MG63 (cell line): ENCODE results near the gene PLPP7. TPM values are rescaled to one million over a fixed set of nuclear protein-coding genes. Genes with fewer than 3 reads are reported as not detected.
"Not testable (repeated sequence)": the region's sequence is repeated elsewhere in the genome, so short reads cannot be mapped to it uniquely, and the experiment has no call there.

Experiments
- DNase-seq: peaks from one replicate; pipeline ENCODE4 v3.0.0-alpha.2; 2020
- H3K27me3 ChIP-seq: fragments of 250-450 bp; sonication (Bioruptor Pico); 2 replicates; pipeline ENCODE4 v1.5.1; 2020; ENCODE audit warnings: mild to moderate bottlenecking, moderate library complexity
- H3K36me3 ChIP-seq: fragments of 250-450 bp; sonication (Bioruptor Pico); 2 replicates; pipeline ENCODE4 v1.5.1; 2020; ENCODE audit warnings: mild to moderate bottlenecking, moderate library complexity
- H3K4me3 ChIP-seq: fragments of 250-450 bp; sonication (Bioruptor Pico); 2 replicates; pipeline ENCODE4 v1.5.1; 2020; ENCODE audit warnings: mild to moderate bottlenecking, moderate library complexity
- H3K9me3 ChIP-seq: fragments of 250-450 bp; sonication (Bioruptor Pico); 2 replicates; pipeline ENCODE4 v1.5.1; 2020; ENCODE audit warnings: mild to moderate bottlenecking, moderate library complexity
- total RNA-seq: library from RNA; depleted of rRNA; stranded (reverse); fragments of >200 nt; shearing (Covaris generic); gene quantifications from 2 replicates; pipeline ENCODE4 v1.2.3, GENCODE V29; 2014; ENCODE audit warnings: low replicate concordance; rRNA removed

Gene PLPP7
- total RNA-seq = 8.1 and 16.3 TPM in 2 replicates

DNA sequence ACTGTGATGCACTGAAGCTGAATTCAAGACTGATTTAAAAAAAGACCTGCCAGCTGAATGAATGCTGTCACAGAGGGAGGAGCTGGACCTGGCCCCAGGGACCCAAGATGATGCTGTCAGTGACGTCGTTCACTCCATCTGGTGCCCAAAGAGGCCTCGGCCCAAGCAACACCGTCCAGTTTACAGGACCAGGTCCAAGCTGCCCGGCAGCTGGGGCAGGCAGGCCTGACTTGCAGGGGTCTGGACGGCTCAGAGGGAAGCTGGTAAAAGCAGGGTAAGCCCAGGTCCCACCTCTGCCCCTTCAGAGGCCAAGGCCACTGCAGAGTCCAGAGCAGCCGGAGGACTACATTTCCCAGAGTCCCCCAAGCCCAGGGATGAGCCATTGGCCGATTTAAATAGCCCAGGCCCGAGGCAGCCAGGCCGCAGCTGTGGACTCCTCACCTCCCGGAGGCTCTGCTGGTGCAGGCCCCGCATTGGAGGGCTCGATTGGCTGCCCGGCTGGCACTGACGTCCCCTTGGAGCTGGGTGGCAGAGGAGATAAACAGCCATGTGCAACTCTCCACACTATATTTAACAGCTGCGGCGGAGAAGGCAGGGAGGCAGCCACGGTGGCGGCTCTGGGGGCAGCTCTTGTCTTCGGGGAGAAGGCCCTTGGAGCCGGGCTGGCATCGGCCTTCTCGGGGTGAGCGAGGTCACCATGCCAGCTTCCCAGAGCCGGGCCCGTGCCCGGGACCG lies at the start of gene PLPP7:
PLPP7 (plus strand) TSS at position 423 of the 735 bp plus-strand sequence; CDS start at position 698, 275 bp downstream.
- Histone ChIP-seq H3K27me3 (no peaks in the 10 kb centered on the region), H3K36me3 (no peaks in the 10 kb centered on the region), H3K4me3 (peak within 1 kb of the TSS; percentile 56), H3K9me3 (no peaks in the 10 kb centered on the region)
- peak; percentile 79 for DNase-seq

DNA sequence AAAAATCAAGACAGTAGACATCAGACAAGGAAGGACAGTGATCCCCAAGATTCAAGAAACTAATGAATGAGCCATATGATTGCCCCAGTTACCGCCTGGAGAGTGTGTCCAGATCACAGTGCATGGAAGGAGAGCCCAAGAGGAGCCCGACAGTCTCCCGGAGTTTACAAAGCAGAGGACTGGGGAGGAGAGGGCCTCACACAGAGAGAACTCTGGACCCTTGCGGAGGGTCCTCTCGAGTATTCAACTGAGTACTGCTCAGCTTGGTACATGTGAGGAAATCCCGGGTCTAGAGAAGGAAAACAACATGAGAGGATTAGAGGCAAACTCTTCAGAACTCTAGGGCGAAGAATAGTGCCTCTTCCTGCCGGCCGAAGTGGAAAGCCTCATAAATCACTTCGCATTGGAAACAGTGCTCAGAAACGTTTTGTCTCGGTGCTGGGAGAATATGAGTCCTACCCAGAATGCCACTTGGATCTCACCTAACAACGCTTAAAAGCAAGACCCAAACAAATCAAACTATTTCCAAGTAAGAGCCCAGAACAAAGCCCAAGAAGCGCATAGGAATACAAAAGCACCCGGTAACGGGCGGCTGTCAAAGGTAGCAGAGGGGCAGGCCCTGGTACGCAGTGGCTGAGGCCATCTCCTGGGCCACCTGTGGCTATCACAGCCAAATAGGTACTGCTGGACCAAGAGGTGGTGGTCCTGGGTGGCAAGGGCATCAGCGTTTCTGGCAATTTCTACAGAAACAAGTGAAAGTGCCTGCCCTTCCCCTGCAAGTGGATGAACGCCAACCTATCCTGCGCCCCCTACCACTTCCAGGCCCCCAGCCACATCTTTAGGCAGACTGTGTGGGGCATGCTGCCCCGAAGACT lies 49.2 kb upstream of the PLPP7 start:
- Histone ChIP-seq H3K4me3 (no peak overlapping the region), H3K36me3 (peaks cover 2% of the 10 kb centered on the region; the same call in 1 of the 2 replicates), H3K27me3 (no peaks in the 10 kb centered on the region), H3K9me3 (no peaks in the 10 kb centered on the region; the same call in 1 of the 2 replicates)
- no peak for DNase-seq

DNA sequence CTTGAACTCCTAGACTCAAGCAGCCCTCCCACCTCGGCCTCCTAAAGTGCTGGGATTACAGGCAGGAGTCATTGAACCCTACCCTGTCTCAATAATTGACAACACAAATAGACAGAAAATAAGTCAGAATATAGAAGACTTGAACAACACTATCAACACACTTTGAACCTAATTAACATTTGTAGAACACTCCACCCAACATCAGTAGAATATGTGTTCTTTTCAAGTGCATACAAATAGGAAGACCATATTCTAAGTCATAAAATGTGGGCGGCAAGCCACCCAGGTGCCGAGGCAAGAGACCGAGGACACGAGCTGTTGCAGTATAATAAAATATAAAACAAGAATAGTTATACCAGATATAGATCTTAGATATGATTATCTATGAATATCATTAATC lies 45.2 kb upstream of the PLPP7 start:
- H3K27me3 ChIP-seq, H3K9me3 ChIP-seq, H3K36me3 ChIP-seq, DNase-seq, H3K4me3 ChIP-seq: not testable (repeated sequence)

DNA sequence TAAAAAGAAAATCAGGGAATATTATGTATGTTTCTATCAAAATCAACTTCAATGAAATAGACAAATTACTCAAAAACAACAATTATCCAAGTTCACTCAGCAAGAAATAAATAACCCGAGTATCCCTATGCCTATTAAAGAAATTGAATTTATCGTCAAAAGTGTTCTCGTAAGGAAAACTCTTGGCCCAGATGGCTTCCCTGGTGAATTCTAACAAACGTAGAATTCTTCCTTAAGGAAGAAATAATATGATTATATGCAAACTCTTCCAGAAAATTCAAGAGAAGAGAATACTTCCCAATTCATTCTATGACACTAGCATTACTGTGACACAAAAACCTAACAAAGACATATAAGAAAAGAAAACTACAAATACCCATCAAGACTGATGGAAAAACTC lies 42.9 kb upstream of the PLPP7 start:
- Histone ChIP-seq H3K9me3 (no peaks in the 10 kb centered on the region; the same call in 1 of the 2 replicates), H3K27me3 (no peaks in the 10 kb centered on the region; the same call in 1 of the 2 replicates), H3K36me3 (no peaks in the 10 kb centered on the region), H3K4me3 (no peak overlapping the region)
- no peak for DNase-seq

DNA sequence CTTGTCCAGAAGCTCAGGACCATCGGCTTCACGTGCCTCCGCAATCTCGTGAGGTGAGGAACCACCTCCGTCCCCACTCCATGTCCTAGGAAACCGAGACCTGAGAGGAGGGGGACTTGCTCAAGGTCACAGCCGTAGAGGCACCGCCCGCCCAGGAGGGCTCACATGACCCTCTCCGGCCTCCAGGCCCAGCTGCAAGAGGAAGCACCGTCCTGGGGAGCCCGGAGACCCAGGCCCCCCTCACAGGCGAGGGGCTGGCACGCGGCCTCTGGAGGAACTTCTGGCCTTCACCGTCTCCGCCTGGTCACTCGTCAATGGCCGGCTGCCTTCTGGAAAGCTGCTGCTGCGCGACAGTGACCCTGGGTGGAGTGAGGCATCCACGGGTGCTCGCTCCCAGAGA lies 37.4 kb upstream of the PLPP7 start:
- no peak for DNase-seq
- Histone ChIP-seq H3K4me3 (no peak overlapping the region), H3K36me3 (no peaks in the 10 kb centered on the region), H3K27me3 (no peaks in the 10 kb centered on the region; the same call in 1 of the 2 replicates), H3K9me3 (no peaks in the 10 kb centered on the region)

DNA sequence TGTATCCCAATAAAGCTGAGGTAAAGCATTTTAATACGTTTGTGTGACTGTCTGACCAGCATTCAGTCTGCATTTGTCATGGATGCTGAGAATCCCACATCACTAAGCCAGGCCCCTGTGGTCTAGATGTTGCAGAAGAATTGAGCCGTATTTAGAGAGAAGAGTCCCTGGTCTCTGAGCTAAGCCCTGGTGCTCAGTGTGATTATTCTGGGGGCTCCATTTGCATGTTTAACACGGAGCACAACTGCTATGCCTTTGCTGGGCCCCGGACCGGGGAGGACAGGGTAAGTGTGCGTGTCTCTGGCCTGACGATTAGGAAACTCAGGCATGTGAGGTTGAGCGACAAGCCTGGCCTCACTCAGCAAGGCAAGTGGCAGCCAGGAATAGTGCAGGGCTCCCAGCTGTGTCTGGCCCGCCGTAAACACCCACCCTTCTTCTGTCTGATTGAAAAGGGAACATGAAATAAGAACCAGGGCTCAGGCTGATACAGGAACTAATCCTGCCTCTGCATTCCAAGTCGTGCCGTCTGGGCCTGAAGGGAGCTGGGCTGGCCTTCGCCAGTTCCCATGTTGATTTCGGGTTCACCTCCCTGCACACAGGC lies 35.5 kb upstream of the PLPP7 start:
- Histone ChIP-seq H3K9me3 (no peaks in the 10 kb centered on the region), H3K27me3 (no peaks in the 10 kb centered on the region), H3K36me3 (no peaks in the 10 kb centered on the region), H3K4me3 (no peak overlapping the region)
- DNase-seq = no peak

DNA sequence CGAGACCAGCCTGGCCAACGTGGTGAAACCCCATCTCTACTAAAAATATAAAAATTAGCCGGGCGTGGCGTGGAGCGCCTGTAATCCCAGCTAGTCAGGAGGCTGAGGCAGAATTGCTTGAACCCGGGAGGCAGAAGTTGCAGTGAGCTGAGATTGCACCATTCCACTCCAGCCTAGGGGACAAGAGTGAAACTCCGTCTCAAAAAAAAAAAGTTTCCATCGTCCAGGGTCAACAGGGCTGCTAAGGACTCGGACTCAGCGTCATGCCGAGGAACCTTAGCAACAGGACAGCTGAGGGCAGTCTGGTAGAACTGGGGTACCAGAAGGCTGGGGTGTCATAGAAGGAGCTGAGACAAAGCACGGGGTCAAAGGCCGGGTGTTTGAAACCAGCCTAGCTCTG lies 34.9 kb upstream of the PLPP7 start:
- Histone ChIP-seq H3K4me3 (no peak overlapping the region), H3K27me3 (no peaks in the 10 kb centered on the region), H3K36me3 (no peaks in the 10 kb centered on the region), H3K9me3 (no peaks in the 10 kb centered on the region)
- no peak for DNase-seq

DNA sequence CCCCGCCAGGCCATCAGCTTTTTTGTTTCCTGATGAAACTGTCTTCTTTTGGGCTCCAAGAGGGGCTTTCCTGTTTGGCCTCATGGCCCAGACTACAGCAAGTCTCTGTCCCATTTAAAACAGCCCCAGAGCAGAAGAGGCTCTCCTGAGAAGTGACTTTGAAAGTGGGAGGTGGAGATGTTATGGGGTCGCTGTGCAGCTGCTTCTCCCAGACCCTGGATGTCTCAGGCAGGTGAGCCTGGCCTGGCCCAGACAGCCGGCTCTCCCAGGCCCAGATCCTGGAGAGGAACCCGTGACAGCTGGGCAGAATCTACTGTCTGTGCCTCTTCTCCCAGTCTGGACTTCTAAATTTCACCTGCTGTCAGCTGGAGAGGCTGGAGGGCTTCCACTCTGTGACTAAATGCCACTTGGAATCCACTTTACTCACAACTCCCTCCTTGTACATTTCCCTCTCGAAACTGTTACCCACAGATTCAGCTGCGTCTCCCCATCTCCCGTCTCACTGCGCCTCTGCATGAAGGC lies 33.8 kb upstream of the PLPP7 start:
- no peaks in the 10 kb centered on the region for H3K36me3 ChIP-seq
- DNase-seq = no peak
- H3K4me3 ChIP-seq = no peak overlapping the region
- no peaks in the 10 kb centered on the region for H3K27me3 ChIP-seq
- H3K9me3 ChIP-seq = no peaks in the 10 kb centered on the region

DNA sequence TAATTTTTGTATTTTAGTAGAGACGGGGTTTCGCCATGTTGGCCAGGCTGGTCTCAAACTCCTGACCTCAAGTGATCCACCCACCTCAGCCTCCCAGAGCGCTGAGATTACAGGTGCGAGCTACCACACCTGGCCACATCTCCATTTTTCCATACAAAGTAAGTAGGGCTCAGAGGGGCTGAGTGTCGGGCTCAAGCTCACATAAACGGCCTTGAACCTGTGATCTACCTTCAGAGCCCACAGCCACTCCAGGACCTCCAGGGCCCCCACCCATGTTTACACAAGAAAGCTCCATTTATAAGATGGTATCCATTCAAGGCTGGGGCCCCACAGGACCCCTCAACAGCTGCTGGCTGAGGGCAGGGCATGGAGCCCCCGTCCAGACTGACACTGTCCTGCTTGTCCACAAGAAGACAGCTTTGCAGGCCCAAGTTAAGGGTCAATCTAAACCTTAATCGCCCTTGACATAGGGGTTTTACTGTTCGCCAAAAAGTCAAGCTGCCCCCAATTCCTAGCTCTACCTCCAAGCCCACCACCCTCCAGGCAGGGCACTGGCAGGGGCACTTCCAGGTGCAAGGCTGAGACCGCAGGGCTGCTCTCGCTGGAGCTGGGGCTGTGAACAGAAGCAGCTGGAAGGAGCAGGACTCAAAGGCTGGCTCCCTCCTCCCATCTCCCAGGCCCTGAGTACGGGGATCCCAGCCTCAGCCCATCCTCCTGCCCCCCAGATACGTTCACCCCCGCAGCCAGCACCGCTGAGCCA lies 32.1 kb upstream of the PLPP7 start:
- Histone ChIP-seq H3K9me3 (no peaks in the 10 kb centered on the region), H3K4me3 (no peak overlapping the region), H3K36me3 (no peaks in the 10 kb centered on the region), H3K27me3 (no peaks in the 10 kb centered on the region)
- DNase-seq = no peak

DNA sequence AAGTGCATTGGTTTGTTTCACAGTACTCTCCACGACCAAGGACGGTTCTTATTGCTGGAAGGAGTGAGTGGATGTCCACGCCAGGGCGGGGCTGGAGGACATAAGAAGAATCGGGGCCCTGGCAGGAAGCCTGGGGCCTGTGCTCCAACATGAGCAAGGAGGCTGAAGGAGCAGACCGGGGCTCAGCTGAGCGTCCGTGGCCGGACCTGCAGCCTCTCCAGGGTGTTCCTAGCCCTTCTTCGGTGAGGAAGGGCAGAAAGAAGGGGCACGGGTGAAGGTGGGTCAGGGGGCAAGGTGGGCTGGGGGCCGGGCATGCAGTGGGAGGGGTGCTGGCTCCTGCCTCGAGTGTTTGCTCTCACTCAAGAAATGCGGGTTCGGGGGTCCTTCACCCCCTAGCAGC lies 31.3 kb upstream of the PLPP7 start:
- H3K27me3 ChIP-seq = no peaks in the 10 kb centered on the region
- H3K36me3 ChIP-seq = no peaks in the 10 kb centered on the region
- no peak overlapping the region for H3K4me3 ChIP-seq
- DNase-seq = no peak
- H3K9me3 ChIP-seq = no peaks in the 10 kb centered on the region

DNA sequence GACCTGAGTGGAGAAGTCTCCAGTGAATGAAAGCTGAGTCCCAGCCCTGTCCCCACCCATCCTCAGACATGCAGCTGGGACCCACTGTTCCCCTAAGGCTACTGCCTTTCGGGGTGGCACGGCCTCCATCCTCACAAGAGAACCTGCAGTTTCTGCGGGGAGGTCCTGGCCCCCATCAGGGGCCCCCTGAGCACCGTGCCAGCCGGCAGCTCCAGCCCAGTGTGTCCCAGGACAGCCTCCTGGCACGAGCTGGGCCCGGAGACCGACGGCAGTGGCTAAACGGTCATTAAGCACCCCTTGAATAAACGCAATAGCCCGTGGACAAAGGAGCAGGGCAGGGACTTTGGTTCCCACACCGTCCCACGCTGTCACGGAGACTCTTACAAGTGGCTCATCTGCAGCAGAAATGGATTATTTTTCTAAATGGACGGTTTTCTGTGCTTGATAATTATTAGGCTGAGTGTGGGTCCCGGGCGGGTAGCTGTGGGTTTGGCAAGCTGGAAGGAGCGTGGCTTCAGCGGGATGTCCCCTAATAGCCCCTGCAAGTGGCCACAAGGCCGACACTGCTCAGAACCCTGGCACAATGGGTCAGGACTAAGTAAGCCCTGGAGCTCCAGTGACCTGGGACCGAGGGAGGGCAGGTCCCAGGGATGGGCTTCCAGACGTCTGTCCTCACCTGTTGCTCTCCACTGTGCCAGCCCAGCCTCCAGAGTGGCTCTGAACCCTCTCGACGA lies 30.7 kb upstream of the PLPP7 start:
- Histone ChIP-seq H3K9me3 (no peaks in the 10 kb centered on the region), H3K27me3 (no peaks in the 10 kb centered on the region), H3K4me3 (no peak overlapping the region), H3K36me3 (no peaks in the 10 kb centered on the region)
- no peak for DNase-seq

DNA sequence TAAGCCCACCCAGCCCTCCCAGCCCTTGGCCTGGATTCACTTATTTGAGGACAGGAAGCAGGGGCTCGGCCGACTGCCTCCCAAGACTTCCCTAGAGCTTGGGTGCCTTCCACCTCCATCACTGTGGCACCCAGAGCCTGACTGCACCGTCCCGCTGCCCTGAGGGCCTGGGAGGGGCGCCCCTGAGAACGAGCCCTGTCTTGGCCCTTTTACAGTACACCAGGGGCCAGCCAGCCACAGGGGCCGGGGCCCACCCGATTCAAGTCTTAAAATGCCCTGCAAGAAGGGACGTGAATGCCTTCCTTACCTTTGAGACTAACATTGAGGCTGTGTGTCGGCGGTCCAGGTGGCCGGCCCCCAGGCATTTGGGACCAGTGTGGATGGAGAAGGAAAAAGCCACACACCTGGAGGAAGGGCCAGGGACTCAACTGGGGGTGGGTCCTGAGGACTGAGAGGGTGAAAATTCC lies 30.1 kb upstream of the PLPP7 start:
- Histone ChIP-seq H3K9me3 (no peaks in the 10 kb centered on the region), H3K4me3 (no peak overlapping the region), H3K27me3 (no peaks in the 10 kb centered on the region), H3K36me3 (no peaks in the 10 kb centered on the region)
- no peak for DNase-seq

DNA sequence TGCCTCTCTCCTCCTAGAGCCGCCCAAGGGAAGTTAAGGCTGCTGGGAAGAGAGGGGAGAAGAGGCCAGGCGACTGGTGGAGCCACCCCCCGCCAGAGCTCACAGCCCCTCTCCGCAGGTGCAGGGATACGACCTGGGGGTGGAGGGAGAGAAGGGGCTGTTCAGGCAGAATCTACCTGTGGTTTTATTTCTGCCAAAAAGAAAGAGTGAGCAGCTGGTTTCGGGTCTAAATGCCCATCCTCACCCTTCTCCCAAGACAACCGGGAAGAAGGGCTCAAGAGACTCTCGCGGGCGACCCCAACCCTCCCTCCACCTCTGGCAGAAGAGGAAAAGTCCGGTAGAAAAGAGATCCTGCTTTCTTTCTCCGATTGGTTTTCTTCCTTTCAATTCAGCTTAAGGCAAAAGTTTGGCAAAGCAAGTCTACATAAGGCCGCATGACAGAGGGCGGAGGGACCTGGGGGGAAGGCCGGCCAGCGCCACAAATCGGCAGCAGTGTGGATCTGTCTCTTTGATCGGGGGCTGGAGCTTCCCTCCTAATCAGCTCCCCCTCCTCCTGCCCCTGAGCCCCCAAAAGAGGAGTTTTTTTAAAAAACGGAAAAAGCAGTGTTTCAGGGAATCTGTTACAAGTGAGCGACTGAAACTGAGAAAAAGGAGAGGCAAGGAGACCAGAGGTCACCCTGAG lies 29.5 kb upstream of the PLPP7 start:
- Histone ChIP-seq H3K9me3 (no peaks in the 10 kb centered on the region), H3K27me3 (no peaks in the 10 kb centered on the region), H3K4me3 (no peak overlapping the region), H3K36me3 (no peaks in the 10 kb centered on the region)
- no peak for DNase-seq

DNA sequence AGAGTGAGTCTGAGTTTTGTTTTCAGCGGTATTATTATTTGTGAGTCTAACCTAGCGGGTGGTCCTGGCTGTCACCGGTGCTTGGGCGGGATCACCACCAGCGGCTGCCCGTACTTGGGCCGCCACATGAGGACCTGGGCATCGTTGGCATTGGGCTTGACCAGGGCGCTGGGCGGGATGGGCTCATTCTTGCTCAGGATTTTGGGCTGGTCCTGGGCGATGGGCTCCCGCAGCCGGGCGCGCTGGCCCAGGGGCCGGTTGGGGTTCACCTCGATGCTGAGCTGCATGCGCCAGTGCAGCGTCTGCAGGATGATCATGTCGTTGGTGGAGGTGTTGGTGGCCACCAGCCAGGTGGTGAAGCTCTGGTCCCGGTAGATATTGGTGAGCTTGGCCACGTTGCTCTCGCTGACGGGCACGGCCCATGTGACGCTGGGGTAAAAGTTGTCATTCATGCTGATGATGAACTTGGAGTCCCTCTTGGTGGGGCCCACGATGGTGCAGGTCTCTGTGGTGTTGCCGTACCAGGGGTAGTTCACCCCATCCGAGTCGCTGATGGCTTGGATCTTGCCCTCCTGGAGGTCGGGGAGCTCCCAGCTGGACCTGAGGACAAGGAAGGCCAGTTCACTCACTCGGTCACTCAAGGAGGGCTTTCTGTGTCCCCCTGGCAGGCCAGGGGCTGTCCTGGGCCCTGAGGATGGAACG lies 28.6 kb upstream of the PLPP7 start:
- DNase-seq = no peak
- no peaks in the 10 kb centered on the region for H3K36me3 ChIP-seq
- no peak overlapping the region for H3K4me3 ChIP-seq
- no peaks in the 10 kb centered on the region for H3K9me3 ChIP-seq
- no peaks in the 10 kb centered on the region for H3K27me3 ChIP-seq
